Heart left ventricle (tissue), 13 donors: ENCODE results near the gene TCP10L.

ENCODE experiments used
- CTCF ChIP-seq, 12 donors: fragments of 200-600 bp; sonication (generic) in 4 of 12; IDR thresholded peaks; one replicate each; pipeline versions ENCODE4 v1.5.0 to v1.8.0; 2018 to 2022; ENCODE audit warnings: antibody characterized with exemption in 12 of 12, mild to moderate bottlenecking in 5 of 12
- POLR2A ChIP-seq, 2 donors: fragments of 450-650 bp; IDR thresholded peaks; one replicate each; pipeline ENCODE4 v1.6.1; 2017; ENCODE audit warnings: antibody characterized with exemption in 2 of 2, mild to moderate bottlenecking in 2 of 2, moderate library complexity in 2 of 2
- donor health status: ischemic (EF 13 %, LVEDD 7.1; RV severe dilation, severe dysfunction).
- donor health status: DM: no; HTN: yes; CAD: no.
- donor health status: DM: no; HTN: no; CAD: no.
- donor health status: ischemic (EF 25% LVEDD 6.9; RV normal size, moderate dysfunction).
- donor health status: ischemic (EF 25% LVEDD 5.7; RV mildly dilated, moderate dysfunction).
- donor health status: ischemic (EF 35%, LVEDD 5.7; RV mildly dilated, moderate dysfunction).
- donor health status: nonischemic (EF 11% LVEDD 7.7; RV severe dilation, severe dysfunction).
- donor health status: DM: yes; HTN: yes; CAD: no.
- donor health status: PGD.
- donor health status: ischemic (EF 29% LVEDD 5.4; RV normal size, mild dysfunction).
- donor health status: nonischemic (EF 23%, LVEDD 6.1; RV moderate dilation, normal function).

GRCh38 chr21:32566741-32567389 lies 18.5 kb downstream of the TCP10L start:
- TF ChIP-seq CTCF (IDR thresholded peaks at IDR 0.05): no peak
- TF ChIP-seq POLR2A (IDR thresholded peaks at IDR 0.05): no peak
